GM18499 (cell line): ENCODE data around the gene LDB3.

Experiments used
- ATAC-seq: cut with Tn5 transposase; IDR thresholded peaks from one replicate; pipeline ENCODE4 v1.9.1; 2021; ENCODE audit warnings: moderate number of reproducible peaks; ENCODE audit not compliant: insufficient read depth, unreplicated experiment

The LDB3 gene

DNA sequence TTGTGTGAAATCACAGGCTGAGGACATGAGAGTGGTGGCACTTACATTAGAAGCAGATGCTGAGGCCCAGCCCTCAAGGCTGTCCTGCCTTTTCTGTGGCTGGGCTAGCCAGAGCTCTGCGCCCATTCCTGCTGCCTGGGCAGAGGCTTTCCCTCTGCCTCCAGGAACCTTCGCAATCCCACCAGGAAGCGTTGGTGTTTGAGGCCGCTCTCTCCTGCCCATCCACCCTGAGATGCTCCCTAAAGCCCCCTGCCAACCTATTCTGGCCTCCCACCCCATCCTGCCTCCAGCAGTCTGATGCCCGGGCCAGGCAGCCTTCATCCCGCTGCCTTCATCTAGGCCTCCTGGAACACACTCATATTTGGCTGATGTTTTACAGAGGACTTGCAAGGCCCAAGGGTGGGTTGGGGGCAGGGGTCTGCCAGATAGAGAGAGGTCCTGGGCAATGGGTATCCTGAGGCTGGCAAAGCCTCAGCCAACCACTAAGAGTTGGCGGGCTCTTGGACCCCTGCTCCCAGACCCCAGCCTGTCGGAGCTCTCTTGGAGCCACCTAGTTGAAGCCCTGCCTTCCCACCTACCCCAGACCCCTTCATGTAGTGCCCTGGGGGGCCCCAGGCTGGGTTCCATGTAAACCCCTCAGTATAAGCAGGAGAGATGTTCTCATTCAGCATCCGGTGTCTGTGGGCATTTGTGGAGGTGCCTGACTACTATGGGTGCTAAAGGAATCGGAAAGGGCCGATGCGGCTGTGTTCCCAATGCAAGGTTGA lies 32.7 kb downstream of the LDB3 start:
- no peak for ATAC-seq

GRCh38 chr10:86703176-86703575 lies 34.9 kb downstream of the LDB3 start:
- no peak for ATAC-seq

GRCh38 chr10:86705139-86705538 lies 36.8 kb downstream of the LDB3 start:
- no peak for ATAC-seq

DNA sequence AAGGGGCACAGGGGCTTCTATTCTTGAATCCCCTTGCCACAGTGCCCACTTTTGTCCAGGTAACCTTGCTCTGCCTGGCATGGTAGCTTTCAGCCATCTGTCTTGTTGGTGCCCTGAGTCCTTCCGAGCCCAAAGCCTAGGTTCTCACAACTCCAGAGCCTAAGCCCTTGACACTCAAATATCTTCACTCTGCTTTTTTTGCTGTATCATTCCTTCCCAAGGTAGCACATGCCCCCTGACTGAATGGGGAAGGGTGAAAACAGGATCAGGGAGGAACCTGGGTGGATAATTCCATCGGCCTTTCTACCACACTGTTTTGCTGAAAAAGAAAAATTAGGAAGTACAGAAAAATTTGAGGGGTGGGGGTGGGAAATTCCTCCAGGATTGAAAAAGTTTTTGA lies 37.6 kb downstream of the LDB3 start:
- ATAC-seq = no peak

DNA sequence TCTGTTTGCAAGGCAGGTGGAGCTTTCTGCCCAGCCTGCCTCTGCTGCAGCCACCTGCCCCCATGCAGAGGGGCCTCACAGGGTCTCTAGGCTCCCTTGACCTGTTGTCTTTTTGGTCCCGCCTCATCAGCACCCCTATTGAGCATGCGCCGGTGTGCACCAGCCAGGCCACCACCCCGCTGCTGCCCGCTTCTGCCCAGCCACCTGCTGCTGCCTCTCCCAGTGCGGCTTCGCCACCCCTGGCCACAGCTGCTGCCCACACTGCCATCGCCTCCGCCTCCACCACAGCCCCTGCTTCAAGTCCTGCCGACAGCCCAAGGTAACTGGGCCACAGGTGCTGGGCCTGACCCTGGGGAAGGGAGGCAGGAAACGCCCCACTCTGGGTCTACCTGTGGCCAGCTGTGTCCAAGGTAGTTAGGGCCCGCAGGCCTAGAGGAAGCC lies 38.1 kb downstream of the LDB3 start:
- no peak for ATAC-seq

DNA sequence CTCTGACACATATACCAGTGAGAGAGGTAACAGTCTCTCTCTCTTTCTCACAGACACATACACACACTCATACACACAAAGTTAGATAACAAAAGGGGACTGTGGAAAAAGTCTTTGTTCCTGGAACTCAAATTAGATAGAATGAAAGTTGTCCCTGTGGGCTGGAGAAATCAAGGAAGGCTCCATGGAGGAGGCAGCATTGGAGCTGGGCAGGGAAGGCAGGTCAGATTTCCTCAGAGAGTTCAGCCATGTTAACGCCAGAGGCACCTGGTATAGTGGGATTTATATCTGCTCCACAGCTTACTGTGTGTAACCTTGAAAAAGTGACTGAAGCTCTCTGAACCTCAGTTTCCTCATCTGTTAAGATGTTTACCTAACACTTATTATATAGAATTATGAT lies 38.7 kb downstream of the LDB3 start:
- ATAC-seq = no peak

GRCh38 chr10:86707505-86707904 lies 39.2 kb downstream of the LDB3 start:
- no peak for ATAC-seq

- no peak for ATAC-seq
These were observed 39.9 kb downstream of the LDB3 start for GRCh38 chr10:86708068-86708782.

- no peak for ATAC-seq
These were observed 40.6 kb downstream of the LDB3 start for GRCh38 chr10:86708783-86709380.

DNA sequence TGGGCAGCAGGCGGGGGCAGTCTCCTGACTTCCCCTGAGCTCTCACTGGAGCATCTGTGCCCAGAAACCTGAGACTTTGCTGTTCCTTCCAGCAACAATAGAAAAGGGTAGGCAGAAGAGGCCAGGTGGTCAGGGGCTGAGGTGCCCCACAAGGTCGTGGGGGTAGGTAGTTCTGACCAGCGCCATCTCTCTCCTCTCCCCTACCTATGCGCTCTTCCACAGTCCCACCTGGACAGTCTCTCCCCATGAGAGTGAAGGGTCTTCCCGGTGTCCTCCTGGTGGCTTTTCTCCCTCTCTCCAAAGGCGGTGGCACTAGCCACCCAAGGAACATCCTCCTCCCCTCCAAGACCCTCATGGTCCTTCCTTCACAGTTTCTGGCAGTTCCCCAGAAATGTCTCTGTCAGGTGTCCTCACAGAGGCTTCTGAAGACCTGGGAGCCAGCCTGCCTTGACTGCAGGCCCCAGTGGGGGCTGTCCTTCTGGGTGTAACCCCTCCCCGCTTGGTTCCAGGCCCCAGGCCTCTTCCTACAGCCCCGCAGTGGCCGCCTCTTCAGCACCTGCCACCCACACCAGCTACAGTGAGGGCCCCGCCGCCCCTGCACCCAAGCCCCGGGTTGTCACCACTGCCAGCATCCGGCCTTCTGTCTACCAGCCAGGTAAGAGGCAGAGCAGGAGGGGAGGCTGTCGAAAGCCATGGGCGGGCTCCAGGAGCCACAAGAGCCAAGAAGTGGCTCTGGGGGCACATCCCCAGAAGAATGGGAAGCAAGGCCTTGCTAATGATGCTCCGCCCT lies 41.3 kb downstream of the LDB3 start:
- ATAC-seq = no peak

DNA sequence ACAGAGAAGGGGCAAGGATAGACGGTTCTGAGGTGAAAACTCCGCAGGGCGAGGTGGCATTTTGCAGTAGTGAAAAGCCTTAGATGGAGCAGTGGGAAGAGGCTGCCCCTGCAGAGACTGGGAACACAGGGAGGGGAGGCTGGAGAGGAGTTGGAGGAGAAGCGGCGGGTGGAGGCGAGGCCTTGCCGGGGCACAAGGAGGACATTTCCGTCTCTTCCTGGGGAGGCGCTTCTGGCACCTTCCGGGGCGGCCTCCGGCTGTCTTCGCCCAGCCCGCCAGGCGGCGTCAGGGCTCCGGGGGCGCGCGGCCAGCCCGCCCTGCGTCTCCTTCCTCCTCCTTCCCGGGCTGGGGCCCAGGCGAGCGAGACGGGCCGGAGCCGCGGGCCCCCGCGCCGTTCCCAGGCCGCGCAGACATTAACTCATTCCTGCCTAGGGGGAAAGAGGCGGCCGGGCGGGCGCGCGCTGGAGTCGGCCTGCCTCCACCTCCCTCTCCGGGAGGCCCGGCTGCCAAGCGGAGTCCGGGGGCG lies 42.7 kb downstream of the LDB3 start:
- ATAC-seq = peak; percentile 49

DNA sequence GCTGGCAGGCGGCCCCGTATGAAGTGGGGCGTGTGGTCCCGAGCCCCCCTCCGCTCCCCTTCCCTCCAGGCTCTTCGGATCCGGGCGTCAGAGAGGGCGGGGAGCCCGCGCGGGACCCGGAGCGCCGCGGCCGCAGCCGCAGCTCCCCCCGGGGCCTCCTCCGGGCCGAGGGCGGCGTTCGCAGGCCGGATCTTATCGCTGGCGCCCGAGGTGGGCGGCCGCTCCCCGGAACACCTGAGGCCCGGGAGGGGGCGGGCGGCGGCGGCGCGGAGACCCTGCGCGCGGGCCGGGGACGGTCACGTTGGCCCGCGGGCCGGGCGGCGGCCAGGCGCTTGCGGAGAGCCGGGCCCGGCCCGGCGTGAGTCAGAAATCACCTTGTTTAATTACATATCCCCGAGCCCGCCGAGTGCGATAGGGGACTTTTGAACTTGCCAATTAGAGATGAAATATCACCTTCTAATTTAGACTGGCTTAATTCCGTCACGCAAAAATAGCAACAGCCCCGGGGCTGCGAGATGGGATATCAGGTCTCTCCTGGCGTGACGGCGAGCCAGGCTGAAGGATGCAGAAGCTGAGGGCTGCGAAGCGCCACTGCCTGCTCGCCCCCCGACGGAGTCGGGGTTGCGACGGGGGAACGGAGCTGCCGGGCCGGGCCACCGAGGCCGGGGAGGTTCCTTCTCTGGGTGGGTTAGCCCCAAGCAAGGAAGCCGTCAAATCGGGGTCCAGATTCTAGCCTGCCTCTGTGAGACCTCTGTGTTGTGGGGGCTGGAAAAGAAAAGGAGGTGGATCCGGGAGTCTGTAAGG lies 43.4 kb downstream of the LDB3 start:
- peak; percentile 26 for ATAC-seq

DNA sequence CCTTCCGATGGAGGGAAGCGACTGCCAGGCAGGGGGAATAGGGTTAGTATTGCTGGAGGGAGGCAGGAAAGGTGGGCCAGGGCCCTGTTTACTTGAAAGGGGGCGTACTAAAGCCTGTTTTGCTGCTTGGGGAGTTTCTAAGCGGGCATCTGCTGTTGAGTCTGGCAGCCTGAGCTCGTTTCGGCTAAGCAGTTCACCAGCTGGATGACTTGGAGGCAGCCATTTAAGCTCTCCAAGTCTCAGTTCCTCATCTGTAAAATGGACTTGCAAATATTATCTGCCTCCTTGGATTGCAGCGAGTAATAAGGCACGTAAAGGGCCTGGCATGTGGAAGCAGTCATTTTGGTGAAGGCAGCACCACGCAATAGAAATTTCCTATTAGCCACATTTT lies 44.0 kb downstream of the LDB3 start:
- no peak for ATAC-seq

GRCh38 chr10:86715156-86715795 lies 47.0 kb downstream of the LDB3 start:
- ATAC-seq = no peak

GRCh38 chr10:86715836-86716235 lies 47.5 kb downstream of the LDB3 start:
- ATAC-seq = no peak

- no peak for ATAC-seq
These were observed 48.2 kb downstream of the LDB3 start for GRCh38 chr10:86716466-86716865.

DNA sequence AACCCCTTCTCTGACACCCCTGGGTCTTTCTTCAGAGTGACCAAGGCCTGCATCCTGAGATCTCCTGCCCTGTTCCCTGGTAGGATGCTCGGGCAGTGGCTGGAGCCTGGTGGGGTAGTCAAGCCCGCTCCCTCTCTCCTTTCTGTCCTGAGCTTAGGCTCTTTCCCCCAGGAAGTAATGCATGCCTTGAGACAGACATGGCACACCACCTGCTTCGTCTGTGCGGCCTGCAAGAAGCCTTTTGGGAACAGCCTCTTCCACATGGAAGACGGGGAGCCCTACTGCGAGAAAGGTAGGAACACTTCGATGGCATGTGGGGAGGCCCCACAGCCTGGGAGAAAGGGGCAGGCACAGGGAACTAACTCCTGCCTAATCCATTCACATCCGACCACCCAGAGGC lies 50.2 kb downstream of the LDB3 start:
- ATAC-seq = no peak

DNA sequence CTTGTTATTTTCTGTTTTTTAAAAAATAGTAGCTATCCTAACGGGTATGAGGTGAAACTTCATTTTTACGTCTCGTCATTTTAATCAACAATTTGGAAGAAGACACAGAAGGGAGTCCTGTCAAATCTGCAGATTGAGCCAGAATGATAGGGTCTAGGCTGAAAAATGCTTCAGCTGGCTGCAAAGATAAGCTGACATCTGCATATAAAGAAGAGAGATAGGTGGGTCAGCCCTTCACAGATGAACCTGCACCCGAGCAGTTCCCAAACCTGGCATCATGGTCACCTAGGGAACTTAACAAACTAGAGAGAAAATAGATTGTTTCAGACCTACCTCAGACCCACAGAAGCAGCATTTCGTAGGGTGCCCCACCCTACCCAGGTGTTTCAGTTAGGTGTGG lies 52.9 kb downstream of the LDB3 start:
- ATAC-seq = no peak

DNA sequence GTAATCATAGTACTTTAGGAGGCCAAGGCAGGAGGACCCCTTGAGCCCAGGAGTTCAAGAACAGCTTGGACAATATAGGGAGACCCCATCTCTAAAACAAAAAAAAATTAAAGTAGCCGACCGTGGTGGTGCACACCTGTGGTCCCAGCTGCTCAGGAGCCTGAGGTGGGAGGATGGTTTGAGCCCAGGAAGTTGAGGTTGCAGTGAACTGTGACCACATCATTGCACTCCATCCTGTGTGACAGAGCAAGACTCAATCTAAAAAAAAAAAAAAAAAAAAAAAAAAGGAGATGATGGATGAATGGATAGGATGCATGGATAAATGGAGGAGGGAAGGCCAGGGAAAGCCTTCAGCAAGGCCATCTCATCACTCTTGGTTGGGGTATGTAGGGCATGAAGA lies 54.7 kb downstream of the LDB3 start:
- no peak for ATAC-seq
